A549 (cell line): ENCODE measurements around the gene COL11A2. TPM values are rescaled to one million over a fixed set of nuclear protein-coding genes. Genes with fewer than 3 reads are reported as not detected.

Source experiments
- ATAC-seq, 2 experiments: fragments of 200-7000 bp in 1 of 2; fragments of >200 bp in 1 of 2; cut with Nextera tagmentation in 1 of 2; cut with Tn5 transposase in 1 of 2; 3 replicates each; pipeline versions ENCODE4 v1.8.0 to v1.9.1; 2018 to 2020; ENCODE audit warnings: mild to moderate bottlenecking in 1 of 2, moderate library complexity in 1 of 2
- CTCF ChIA-PET: fragments of 300-600 bp; sonication (Branson Sonifier 250); formaldehyde crosslinking; extraction: SDS; loops from one replicate; lab custom pipeline; 2021; ENCODE audit warnings: antibody characterized with exemption, inconsistent platforms; lab: Yijun Ruan, JAX
- POLR2A ChIA-PET: fragments of 350-600 bp; formaldehyde crosslinking; extraction: SDS; loops from one replicate; lab custom pipeline; 2021; ENCODE audit warnings: antibody characterized with exemption, inconsistent platforms; lab: Yijun Ruan, JAX
- DNase-seq, 2 experiments: peaks; one replicate each; pipeline versions ENCODE4 v3.0.0 to v3.0.0-alpha.2; 2011 to 2016; ENCODE audit warnings: low read depth in 1 of 2, low spot score in 1 of 2
- FAIRE-seq: peaks from 2 replicates; lab custom pipeline; 2011; peaks lifted over from hg19 to GRCh38; lab: Jason Lieb, UNC
- H3K27ac ChIP-seq, 2 experiments: fragments of >200 bp; sonication (Bioruptor Twin); formaldehyde crosslinking; 3 replicates each; pipeline ENCODE4 v1.5.1; 2016 to 2017
- H3K4me1 ChIP-seq: fragments of >200 bp; sonication (Bioruptor Twin); formaldehyde crosslinking; 3 replicates; pipeline ENCODE4 v1.6.1; 2016
- H3K4me2 ChIP-seq: fragments of >200 bp; sonication (Bioruptor Twin); formaldehyde crosslinking; 3 replicates; pipeline ENCODE4 v1.6.1; 2016
- H3K4me3 ChIP-seq: fragments of >200 bp; sonication (Bioruptor Twin); formaldehyde crosslinking; 3 replicates; pipeline ENCODE4 v1.5.1; 2016
- H3K9me3 ChIP-seq: fragments of >200 bp; sonication (Bioruptor Twin); formaldehyde crosslinking; 3 replicates; pipeline ENCODE4 v1.6.1; 2016
- CBX2 ChIP-seq: fragments of 200-600 bp; sonication (generic); IDR thresholded peaks from 2 replicates; pipeline ENCODE4 v1.6.1; 2016; ENCODE audit warnings: low read depth, mild to moderate bottlenecking, borderline replicate concordance
- CBX8 ChIP-seq: fragments of 200-600 bp; sonication (generic); IDR thresholded peaks from 2 replicates; pipeline ENCODE4 v1.6.1; 2016
- CHD2 ChIP-seq: fragments of 150-350 bp; IDR thresholded peaks from 2 replicates; pipeline ENCODE4 v1.6.1; 2014; ENCODE audit warnings: low read length; ENCODE audit not compliant: partially characterized antibody
- FOSB ChIP-seq: fragments of 250-450 bp; sonication (Bioruptor Pico); IDR thresholded peaks from 2 replicates; pipeline ENCODE4 v1.5.0; 2020; ENCODE audit warnings: mild to moderate bottlenecking, moderate library complexity
- FOXS1 ChIP-seq: fragments of 250-450 bp; sonication (Bioruptor Pico); IDR thresholded peaks from 2 replicates; pipeline ENCODE4 v1.5.0; 2020; ENCODE audit warnings: mild to moderate bottlenecking, moderate library complexity
- GATA3 ChIP-seq: IDR thresholded peaks from 2 replicates; pipeline ENCODE4 v1.6.1; 2012; ENCODE audit warnings: borderline replicate concordance
- HEYL ChIP-seq: fragments of 250-450 bp; sonication (Bioruptor Pico); IDR thresholded peaks from 2 replicates; pipeline ENCODE4 v1.8.0; 2021; ENCODE audit warnings: mild to moderate bottlenecking, moderate library complexity
- HOXB13 ChIP-seq: fragments of 250-450 bp; sonication (Bioruptor Pico); IDR thresholded peaks from 2 replicates; pipeline ENCODE4 v1.5.0; 2020; ENCODE audit warnings: low read depth, mild to moderate bottlenecking, moderate library complexity
- JUN ChIP-seq, 2 experiments: fragments of >200 bp; sonication (Bioruptor Twin); formaldehyde crosslinking; IDR thresholded peaks; 2 replicates in 1 of 2; 3 replicates in 1 of 2; pipeline ENCODE4 v1.6.1; 2016 to 2017
- MAFK ChIP-seq: fragments of 450-650 bp; IDR thresholded peaks from 2 replicates; pipeline ENCODE4 v1.6.1; 2014; ENCODE audit not compliant: partially characterized antibody
- NPAS2 ChIP-seq: fragments of 250-450 bp; sonication (Bioruptor Pico); IDR thresholded peaks from 2 replicates; pipeline ENCODE4 v1.8.0; 2022; ENCODE audit warnings: mild to moderate bottlenecking, moderate library complexity, borderline replicate concordance
- PHF8 ChIP-seq: fragments of 200-600 bp; sonication (generic); IDR thresholded peaks from 2 replicates; pipeline ENCODE4 v1.6.1; 2016; ENCODE audit warnings: low read depth, mild to moderate bottlenecking, antibody characterized with exemption, moderate library complexity, borderline replicate concordance
- RCOR1 ChIP-seq: fragments of 150-350 bp; IDR thresholded peaks from 2 replicates; pipeline ENCODE4 v1.6.1; 2014; ENCODE audit warnings: antibody characterized with exemption, low read length, low read depth
- RFX5 ChIP-seq: fragments of 450-650 bp; IDR thresholded peaks from 2 replicates; pipeline ENCODE4 v1.7.1; 2014; ENCODE audit warnings: antibody characterized with exemption, mild to moderate bottlenecking, moderate library complexity
- SMC3 ChIP-seq: fragments of >200 bp; sonication (Bioruptor Twin); formaldehyde crosslinking; IDR thresholded peaks from 3 replicates; pipeline ENCODE4 v1.6.1; 2018; ENCODE audit warnings: inconsistent platforms
- ZC3H11A ChIP-seq: fragments of 450-650 bp; IDR thresholded peaks from 2 replicates; pipeline ENCODE4 v1.6.1; 2014; ENCODE audit warnings: antibody characterized with exemption, mild to moderate bottlenecking
- ZFP36 ChIP-seq: fragments of 450-650 bp; IDR thresholded peaks from 2 replicates; pipeline ENCODE4 v1.6.1; 2014; ENCODE audit warnings: borderline replicate concordance; ENCODE audit not compliant: partially characterized antibody
- WGBS: methylation state at CpG from one replicate; pipeline ENCODE4 v1.1.6; 2017; ENCODE audit errors: missing lambda C conversion rate; 5-methylcytosine and 5-hydroxymethylcytosine counted together
- polyA plus RNA-seq, 4 experiments: library from polyadenylated mRNA; depleted of rRNA in 3 of 4; stranded (reverse); fragments of >200 nt; fragmentation: RNase III in 1 of 4; extraction: RNeasy Plus Mini Kit Qiagen cat#74134 plus additional on column Dnase treatment in 1 of 4; gene quantifications; 2 replicates in 3 of 4; 3 replicates in 1 of 4; pipeline ENCODE4 v1.2.3, GENCODE V29; 2011 to 2017
- TF ChIP-seq, protein P1 (sequence below): IDR thresholded peaks from 2 replicates; pipeline ENCODE4 v1.6.1; 2012; ENCODE audit warnings: low read depth, borderline replicate concordance
- TF ChIP-seq, protein P2 (sequence below): IDR thresholded peaks from 2 replicates; pipeline ENCODE4 v1.6.1; 2012
- TF ChIP-seq, protein P3 (sequence below): fragments of 250-450 bp; sonication (Bioruptor Pico); IDR thresholded peaks from 2 replicates; pipeline ENCODE4 v1.5.0; 2021; ENCODE audit warnings: mild to moderate bottlenecking, moderate library complexity, borderline replicate concordance
- TF ChIP-seq, protein P4 (sequence below): fragments of >200 bp; sonication (Bioruptor Twin); formaldehyde crosslinking; IDR thresholded peaks from 2 replicates; pipeline ENCODE4 v1.6.1; 2016
- TF ChIP-seq, protein P5 (sequence below): fragments of 150-350 bp; IDR thresholded peaks from 2 replicates; pipeline ENCODE4 v1.6.1; 2014; ENCODE audit warnings: low read depth, mild to moderate bottlenecking, low read length
- TF ChIP-seq, protein P6 (sequence below): fragments of 200-600 bp; sonication (generic); IDR thresholded peaks from 2 replicates; pipeline ENCODE4 v1.6.1; 2016; ENCODE audit warnings: antibody characterized with exemption, mild to moderate bottlenecking, moderate library complexity
- TF ChIP-seq, protein P7 (sequence below): IDR thresholded peaks from 2 replicates; pipeline ENCODE4 v1.6.1; 2012

The COL11A2 gene
- polyA plus RNA-seq, 2 of the 4 experiments (the other 2 are of a cell fraction) = 0.66 to 1.3 TPM

DNA sequence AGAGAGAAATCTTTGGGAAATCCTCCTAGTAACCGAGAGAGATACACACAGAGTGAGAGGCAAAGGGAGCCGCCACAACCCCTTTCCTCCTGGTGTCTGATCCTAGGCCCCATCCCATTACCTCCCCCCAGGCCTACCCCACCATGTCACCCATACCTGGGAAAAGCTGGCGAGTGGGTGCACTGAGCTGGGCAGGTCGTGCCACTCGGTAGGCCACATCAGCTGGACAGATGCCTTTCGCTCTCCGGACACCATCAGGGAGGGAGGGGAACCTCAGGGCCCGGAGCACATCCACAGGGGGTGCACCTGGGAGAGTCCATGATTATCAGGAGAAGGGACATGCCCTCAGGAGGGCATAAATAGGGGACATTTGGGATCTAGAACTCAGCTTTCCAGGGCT lies 3.1 kb downstream of the COL11A2 start:
- TF ChIP-seq, protein P1, sequence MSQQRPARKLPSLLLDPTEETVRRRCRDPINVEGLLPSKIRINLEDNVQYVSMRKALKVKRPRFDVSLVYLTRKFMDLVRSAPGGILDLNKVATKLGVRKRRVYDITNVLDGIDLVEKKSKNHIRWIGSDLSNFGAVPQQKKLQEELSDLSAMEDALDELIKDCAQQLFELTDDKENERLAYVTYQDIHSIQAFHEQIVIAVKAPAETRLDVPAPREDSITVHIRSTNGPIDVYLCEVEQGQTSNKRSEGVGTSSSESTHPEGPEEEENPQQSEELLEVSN = no peak
- TF ChIP-seq, protein P2, sequence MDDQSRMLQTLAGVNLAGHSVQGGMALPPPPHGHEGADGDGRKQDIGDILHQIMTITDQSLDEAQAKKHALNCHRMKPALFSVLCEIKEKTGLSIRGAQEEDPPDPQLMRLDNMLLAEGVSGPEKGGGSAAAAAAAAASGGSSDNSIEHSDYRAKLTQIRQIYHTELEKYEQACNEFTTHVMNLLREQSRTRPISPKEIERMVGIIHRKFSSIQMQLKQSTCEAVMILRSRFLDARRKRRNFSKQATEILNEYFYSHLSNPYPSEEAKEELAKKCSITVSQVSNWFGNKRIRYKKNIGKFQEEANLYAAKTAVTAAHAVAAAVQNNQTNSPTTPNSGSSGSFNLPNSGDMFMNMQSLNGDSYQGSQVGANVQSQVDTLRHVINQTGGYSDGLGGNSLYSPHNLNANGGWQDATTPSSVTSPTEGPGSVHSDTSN = no peak
- TF ChIP-seq HOXB13 (no peak), HEYL (CRISPR knock-in tag) (no peak), ZFP36 (no peak), ZC3H11A (no peak), CBX2 (no peak), FOXS1 (CRISPR knock-in tag) (no peak)
- TF ChIP-seq, protein P3, sequence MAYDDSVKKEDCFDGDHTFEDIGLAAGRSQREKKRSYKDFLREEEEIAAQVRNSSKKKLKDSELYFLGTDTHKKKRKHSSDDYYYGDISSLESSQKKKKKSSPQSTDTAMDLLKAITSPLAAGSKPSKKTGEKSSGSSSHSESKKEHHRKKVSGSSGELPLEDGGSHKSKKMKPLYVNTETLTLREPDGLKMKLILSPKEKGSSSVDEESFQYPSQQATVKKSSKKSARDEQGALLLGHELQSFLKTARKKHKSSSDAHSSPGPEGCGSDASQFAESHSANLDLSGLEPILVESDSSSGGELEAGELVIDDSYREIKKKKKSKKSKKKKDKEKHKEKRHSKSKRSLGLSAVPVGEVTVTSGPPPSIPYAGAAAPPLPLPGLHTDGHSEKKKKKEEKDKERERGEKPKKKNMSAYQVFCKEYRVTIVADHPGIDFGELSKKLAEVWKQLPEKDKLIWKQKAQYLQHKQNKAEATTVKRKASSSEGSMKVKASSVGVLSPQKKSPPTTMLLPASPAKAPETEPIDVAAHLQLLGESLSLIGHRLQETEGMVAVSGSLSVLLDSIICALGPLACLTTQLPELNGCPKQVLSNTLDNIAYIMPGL (CRISPR knock-in tag) = no peak
- TF ChIP-seq, all 56 proteins: peak for 0
- no peak overlapping the region for H3K4me2 ChIP-seq
- H3K4me3 ChIP-seq = no peak overlapping the region
- H3K9me3 ChIP-seq = no peaks in the 10 kb centered on the region
- CTCF ChIA-PET = interaction anchor here (1.2 to 1.3 kb wide), 2 partner anchors 9 to 59 kb away, joined by 6 to 8 read pairs; no protein-coding TSS in a partner anchor
- H3K4me1 ChIP-seq = no peaks in the 10 kb centered on the region
- DNase-seq = no peak
- 68% methylated on average over 5 of the region's 8 CpGs for WGBS
- POLR2A ChIA-PET = no interaction called here
- ATAC-seq = 0 out of 6 replicates have a peak, but pooled peaks of 1 of the 2 experiments have one; percentile 21
- H3K27ac ChIP-seq = no peak overlapping the region
- no peak for FAIRE-seq

DNA sequence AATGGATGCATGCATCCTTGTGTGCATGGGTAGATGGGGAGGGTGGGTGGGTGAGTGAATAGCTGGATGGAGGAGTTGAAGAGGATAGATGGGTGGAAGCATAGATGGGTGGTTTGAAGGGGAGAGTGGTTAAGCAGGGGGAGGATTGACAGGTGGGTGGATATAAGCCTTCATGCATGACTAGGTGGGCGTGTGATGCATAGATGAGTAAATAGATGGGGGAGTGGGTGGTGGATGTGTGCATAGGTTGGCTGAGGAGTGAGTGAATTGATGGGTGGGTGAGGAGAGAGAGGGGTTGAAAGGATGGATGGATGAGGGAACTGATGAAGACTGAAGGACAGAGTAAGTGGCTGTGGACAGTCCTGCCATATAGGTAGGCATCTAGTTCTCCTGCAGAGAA lies 4.5 kb downstream of the COL11A2 start:
- Histone ChIP-seq H3K27ac (no peak overlapping the region), H3K9me3 (no peaks in the 10 kb centered on the region; the same call in 2 of the 3 replicates), H3K4me3 (no peak overlapping the region), H3K4me1 (no peaks in the 10 kb centered on the region), H3K4me2 (no peak overlapping the region)
- no peak for FAIRE-seq
- TF ChIP-seq CHD2 (no peak), NPAS2 (no peak), MAFK (no peak), PHF8 (no peak), GATA3 (no peak), ZC3H11A (no peak), JUN (IDR thresholded peaks at IDR 0.05) (no peak), RFX5 (no peak), RCOR1 (no peak), CBX8 (no peak), FOSB (CRISPR knock-in tag) (no peak), SMC3 (no peak)
- TF ChIP-seq, protein P4, sequence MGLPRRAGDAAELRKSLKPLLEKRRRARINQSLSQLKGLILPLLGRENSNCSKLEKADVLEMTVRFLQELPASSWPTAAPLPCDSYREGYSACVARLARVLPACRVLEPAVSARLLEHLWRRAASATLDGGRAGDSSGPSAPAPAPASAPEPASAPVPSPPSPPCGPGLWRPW = no peak
- TF ChIP-seq, protein P5, sequence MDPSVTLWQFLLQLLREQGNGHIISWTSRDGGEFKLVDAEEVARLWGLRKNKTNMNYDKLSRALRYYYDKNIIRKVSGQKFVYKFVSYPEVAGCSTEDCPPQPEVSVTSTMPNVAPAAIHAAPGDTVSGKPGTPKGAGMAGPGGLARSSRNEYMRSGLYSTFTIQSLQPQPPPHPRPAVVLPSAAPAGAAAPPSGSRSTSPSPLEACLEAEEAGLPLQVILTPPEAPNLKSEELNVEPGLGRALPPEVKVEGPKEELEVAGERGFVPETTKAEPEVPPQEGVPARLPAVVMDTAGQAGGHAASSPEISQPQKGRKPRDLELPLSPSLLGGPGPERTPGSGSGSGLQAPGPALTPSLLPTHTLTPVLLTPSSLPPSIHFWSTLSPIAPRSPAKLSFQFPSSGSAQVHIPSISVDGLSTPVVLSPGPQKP = no peak
- TF ChIP-seq, protein P6, sequence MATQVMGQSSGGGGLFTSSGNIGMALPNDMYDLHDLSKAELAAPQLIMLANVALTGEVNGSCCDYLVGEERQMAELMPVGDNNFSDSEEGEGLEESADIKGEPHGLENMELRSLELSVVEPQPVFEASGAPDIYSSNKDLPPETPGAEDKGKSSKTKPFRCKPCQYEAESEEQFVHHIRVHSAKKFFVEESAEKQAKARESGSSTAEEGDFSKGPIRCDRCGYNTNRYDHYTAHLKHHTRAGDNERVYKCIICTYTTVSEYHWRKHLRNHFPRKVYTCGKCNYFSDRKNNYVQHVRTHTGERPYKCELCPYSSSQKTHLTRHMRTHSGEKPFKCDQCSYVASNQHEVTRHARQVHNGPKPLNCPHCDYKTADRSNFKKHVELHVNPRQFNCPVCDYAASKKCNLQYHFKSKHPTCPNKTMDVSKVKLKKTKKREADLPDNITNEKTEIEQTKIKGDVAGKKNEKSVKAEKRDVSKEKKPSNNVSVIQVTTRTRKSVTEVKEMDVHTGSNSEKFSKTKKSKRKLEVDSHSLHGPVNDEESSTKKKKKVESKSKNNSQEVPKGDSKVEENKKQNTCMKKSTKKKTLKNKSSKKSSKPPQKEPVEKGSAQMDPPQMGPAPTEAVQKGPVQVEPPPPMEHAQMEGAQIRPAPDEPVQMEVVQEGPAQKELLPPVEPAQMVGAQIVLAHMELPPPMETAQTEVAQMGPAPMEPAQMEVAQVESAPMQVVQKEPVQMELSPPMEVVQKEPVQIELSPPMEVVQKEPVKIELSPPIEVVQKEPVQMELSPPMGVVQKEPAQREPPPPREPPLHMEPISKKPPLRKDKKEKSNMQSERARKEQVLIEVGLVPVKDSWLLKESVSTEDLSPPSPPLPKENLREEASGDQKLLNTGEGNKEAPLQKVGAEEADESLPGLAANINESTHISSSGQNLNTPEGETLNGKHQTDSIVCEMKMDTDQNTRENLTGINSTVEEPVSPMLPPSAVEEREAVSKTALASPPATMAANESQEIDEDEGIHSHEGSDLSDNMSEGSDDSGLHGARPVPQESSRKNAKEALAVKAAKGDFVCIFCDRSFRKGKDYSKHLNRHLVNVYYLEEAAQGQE = no peak
- TF ChIP-seq, protein P7, sequence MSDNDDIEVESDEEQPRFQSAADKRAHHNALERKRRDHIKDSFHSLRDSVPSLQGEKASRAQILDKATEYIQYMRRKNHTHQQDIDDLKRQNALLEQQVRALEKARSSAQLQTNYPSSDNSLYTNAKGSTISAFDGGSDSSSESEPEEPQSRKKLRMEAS = no peak
- ChIA-PET POLR2A (no interaction called here), CTCF (no interaction called here)
- no peak for ATAC-seq
- 85% methylated on average over 1 of the region's 1 CpG for WGBS
- DNase-seq = no peak
